ENCODE measurements around the gene KRT6B. TPM values are rescaled to one million over a fixed set of nuclear protein-coding genes. Genes with fewer than 3 reads are reported as not detected.

Gene KRT6B
- total and polyA plus RNA-seq, 9 of the 15 experiments (the other 6 are each of a cell fraction or from before 2014, with no cell fraction given), result not detected

GRCh38 chr12:52423661-52424500 is 28.1 kb downstream of the KRT6B start:
- peaks cover 1% of the 10 kb centered on the region for H3K9me1 ChIP-seq (ENCODE audit: control insufficient read depth, insufficient read depth, low read length)
- no peaks in the 10 kb centered on the region for H3K79me2 ChIP-seq (ENCODE audit: control insufficient read depth, insufficient read depth, low read length)
- no peak overlapping the region for H3K4me2 ChIP-seq (ENCODE audit: insufficient read depth, low read length)
- peaks cover 0 to 36% of the 10 kb centered on the region in 2 experiments; a peak in 3 of 5 replicates for H3K27me3 ChIP-seq (ENCODE audit: control insufficient read depth in 2 of 2, insufficient read depth in 2 of 2, low read length in 2 of 2)
- ChIA-PET POLR2A (interaction anchor here (0.5 kb wide), 1 partner anchor 167 kb away, joined by 3 read pairs; no protein-coding TSS in a partner anchor), CTCF (ENCODE audit: low intra/inter-chr PET ratio) (no interaction called here)
- H3K27ac ChIP-seq (ENCODE audit: extremely low read depth, low read depth, low read length), result no peak overlapping the region
- no TSS peak for BruUV-seq (replicated peaks)
- FAIRE-seq (no peak), DNase-seq (ENCODE audit: extremely low read depth in 1 of 4, low spot score in 3 of 4) (no peak), ATAC-seq (no peak)
- no peaks in the 10 kb centered on the region for H3K4me1 ChIP-seq (replicated peaks in 1 of 2; ENCODE audit: control insufficient read depth in 2 of 2, insufficient read depth in 2 of 2, low read length in 2 of 2)
- peaks cover 3% of the 10 kb centered on the region; the same call in 1 of the 2 replicates for H4K20me1 ChIP-seq (replicated peaks; ENCODE audit: control insufficient read depth, insufficient read depth, low read length)
- in situ Hi-C loops (cut with MboI) (loop anchor here (10.0 kb wide), 1 partner anchor 761 kb away; the partner anchor contains the start of genes CSAD and ZNF740), intact Hi-C loops (cut with micrococcal nuclease) (no loop called here)
- no peak overlapping the region for H2AFZ ChIP-seq (ENCODE audit: low read depth, low read length)
- H3K9ac ChIP-seq (ENCODE audit: insufficient read depth in 1 of 2, low read depth in 2 of 2, low read length in 2 of 2), result no peak overlapping the region; a peak in 1 of 4 replicates
- H3K4me3 ChIP-seq, result no peak overlapping the region
- no peaks in the 10 kb centered on the region for H3K9me3 ChIP-seq (replicated peaks; ENCODE audit: control insufficient read depth, insufficient read depth, low read depth, low read length)
- H3K36me3 ChIP-seq (ENCODE audit: control insufficient read depth, insufficient read depth, low read length), result no peaks in the 10 kb centered on the region
- 0% methylated on average over 9 of the region's 11 CpGs for WGBS (ENCODE audit: insufficient coverage, low coverage, missing lambda C conversion rate)
- TF ChIP-seq REST (IDR thresholded peaks at IDR 0.05; ENCODE audit: borderline replicate concordance) (no peak), REST (CRISPR knock-in tag; IDR thresholded peaks at IDR 0.05; ENCODE audit: low read depth) (no peak), ATF7 (IDR thresholded peaks at IDR 0.05) (no peak), FOXA3 (CRISPR knock-in tag; conservative IDR thresholded peaks at IDR 0.05 in 1 of 2, IDR thresholded peaks at IDR 0.05 in 1 of 2) (no peak), ZFPM2 (CRISPR knock-in tag; IDR thresholded peaks at IDR 0.05) (no peak), ZNF140 (CRISPR knock-in tag; IDR thresholded peaks at IDR 0.05) (no peak), NONO (IDR thresholded peaks at IDR 0.05; ENCODE audit: low read depth in 2 of 2, low read length in 1 of 2) (no peak), FOXK1 (CRISPR knock-in tag; IDR thresholded peaks at IDR 0.05; ENCODE audit: borderline replicate concordance) (no peak)
